H1 (cell line): Measurements from ENCODE around the gene BRD2. TPM values are rescaled to one million over a fixed set of nuclear protein-coding genes. Genes with fewer than 3 reads are reported as not detected.

Source experiments
- CTCF ChIA-PET: fragments of 300-600 bp; sonication (Branson Sonifier 250); formaldehyde crosslinking; loops from one replicate; lab custom pipeline; 2021; ENCODE audit not compliant: partially characterized antibody; lab: Charles Lee
- POLR2A ChIA-PET: fragments of 300-600 bp; sonication (Branson Sonifier 250); formaldehyde crosslinking; loops from one replicate; lab custom pipeline; 2021; ENCODE audit warnings: inconsistent platforms; ENCODE audit not compliant: partially characterized antibody; lab: Charles Lee
- DNase-seq, 2 experiments: peaks; one replicate each; pipeline versions ENCODE4 v3.0.0 to v3.0.0-alpha.2; 2010 to 2022; ENCODE audit warnings: low spot score in 2 of 2, low read depth in 1 of 2, mixed read lengths in 1 of 2
- FAIRE-seq: peaks from 2 replicates; lab custom pipeline; 2011; peaks lifted over from hg19 to GRCh38; lab: Jason Lieb, UNC
- H2AFZ ChIP-seq: 2 replicates; pipeline ENCODE4 v1.8.1; 2012; ENCODE audit warnings: low read length, inconsistent platforms
- H2AK5ac ChIP-seq: 2 replicates; pipeline ENCODE4 v1.6.1; 2013; ENCODE audit warnings: low read depth, low read length
- H2BK120ac ChIP-seq: replicated peaks from 2 replicates; pipeline ENCODE3; 2013; ENCODE audit warnings: low read depth, low read length, inconsistent platforms
- H2BK12ac ChIP-seq: 2 replicates; pipeline ENCODE4 v1.6.1; 2013; ENCODE audit warnings: low read depth, low read length
- H2BK15ac ChIP-seq: 2 replicates; pipeline ENCODE4 v1.6.1; 2013; ENCODE audit warnings: low read length
- H2BK20ac ChIP-seq: 2 replicates; pipeline ENCODE4 v1.6.1; 2013; ENCODE audit warnings: low read length
- H2BK5ac ChIP-seq: 2 replicates; pipeline ENCODE4 v1.6.1; 2013; ENCODE audit warnings: low read depth, low read length
- H3K14ac ChIP-seq: 2 replicates; pipeline ENCODE4 v1.6.1; 2013; ENCODE audit warnings: inconsistent platforms; ENCODE audit not compliant: insufficient read length
- H3K18ac ChIP-seq: 2 replicates; pipeline ENCODE4 v1.6.1; 2013; ENCODE audit warnings: low read length; ENCODE audit errors: extremely low read depth
- H3K23ac ChIP-seq: 2 replicates; pipeline ENCODE4 v1.6.1; 2013; ENCODE audit warnings: inconsistent platforms; ENCODE audit not compliant: insufficient read length
- H3K23me2 ChIP-seq: 2 replicates; pipeline ENCODE4 v1.6.1; 2013; ENCODE audit warnings: low read depth, low read length
- H3K27ac ChIP-seq: 2 replicates; pipeline ENCODE4 v1.6.1; 2011; ENCODE audit warnings: low read depth, low read length, inconsistent platforms
- H3K27me3 ChIP-seq, 4 experiments: replicated peaks in 1 of 4; 1 replicate in 1 of 4; 2 replicates in 3 of 4; pipeline versions ENCODE4 v1.6.1 to v1.8.1; 2011 to 2013; ENCODE audit warnings: low read length in 3 of 4, mild to moderate bottlenecking in 3 of 4, inconsistent platforms in 2 of 4, mixed read lengths in 2 of 4, moderate library complexity in 1 of 4; ENCODE audit not compliant: control insufficient read depth in 3 of 4, insufficient read depth in 3 of 4; ENCODE audit errors: extremely low read depth in 1 of 4
- H3K36me3 ChIP-seq, 4 experiments: 2 replicates each; pipeline versions ENCODE4 v1.6.1 to v1.8.1; 2011 to 2013; ENCODE audit warnings: mild to moderate bottlenecking in 4 of 4, low read length in 3 of 4, moderate library complexity in 2 of 4, control low read depth in 1 of 4, inconsistent platforms in 1 of 4; ENCODE audit not compliant: insufficient read depth in 4 of 4, control insufficient read depth in 2 of 4
- H3K4ac ChIP-seq: replicated peaks from 2 replicates; pipeline ENCODE3; 2013; ENCODE audit warnings: low read length, low read depth, mixed read lengths, inconsistent platforms; ENCODE audit not compliant: insufficient read length
- H3K4me1 ChIP-seq, 4 experiments: replicated peaks in 1 of 4; 1 replicate in 1 of 4; 2 replicates in 3 of 4; pipeline versions ENCODE4 v1.6.1 to v1.8.1; 2011 to 2013; ENCODE audit warnings: low read length in 3 of 4, inconsistent platforms in 2 of 4, mixed read lengths in 1 of 4; ENCODE audit not compliant: insufficient read depth in 4 of 4, control insufficient read depth in 3 of 4
- H3K4me2 ChIP-seq, 2 experiments: 2 replicates each; pipeline versions ENCODE4 v1.6.1 to v1.8.1; 2011 to 2013; ENCODE audit warnings: low read depth in 2 of 2, low read length in 2 of 2, control low read depth in 1 of 2, inconsistent platforms in 1 of 2, mild to moderate bottlenecking in 1 of 2; ENCODE audit not compliant: insufficient read depth in 1 of 2
- H3K4me3 ChIP-seq, 4 experiments: fragments of 200-600, 300-600 bp in 1 of 4; sonication (generic), shearing (Covaris generic), sonication (Bioruptor Twin) in 1 of 4; 2 replicates each; pipeline versions ENCODE4 v1.5.1 to v1.8.1; 2011 to 2016; ENCODE audit warnings: low read length in 4 of 4, low read depth in 3 of 4, control low read depth in 2 of 4, inconsistent platforms in 2 of 4, mild to moderate bottlenecking in 2 of 4, mixed read lengths in 1 of 4, moderate library complexity in 1 of 4; ENCODE audit not compliant: insufficient read depth in 2 of 4; ENCODE audit errors: extremely low read depth in 1 of 4
- H3K56ac ChIP-seq: replicated peaks from 2 replicates; pipeline ENCODE3; 2013; ENCODE audit warnings: low read depth, mild to moderate bottlenecking, mixed read lengths, low read length, inconsistent platforms; ENCODE audit not compliant: insufficient read length
- H3K79me1 ChIP-seq: 2 replicates; pipeline ENCODE4 v1.6.1; 2013; ENCODE audit warnings: low read depth, low read length, control low read depth
- H3K79me2 ChIP-seq, 2 experiments: 2 replicates each; pipeline versions ENCODE4 v1.6.1 to v1.8.1; 2012 to 2013; ENCODE audit warnings: low read length in 2 of 2, mild to moderate bottlenecking in 2 of 2, inconsistent platforms in 1 of 2; ENCODE audit not compliant: insufficient read depth in 2 of 2, control insufficient read depth in 1 of 2
- H3K9ac ChIP-seq, 4 experiments: replicated peaks in 1 of 4; 1 replicate in 1 of 4; 2 replicates in 3 of 4; pipeline versions ENCODE4 v1.6.1 to v1.8.1; 2011 to 2013; ENCODE audit warnings: low read depth in 3 of 4, low read length in 3 of 4, control low read depth in 2 of 4, mild to moderate bottlenecking in 2 of 4, moderate library complexity in 2 of 4, inconsistent platforms in 1 of 4; ENCODE audit errors: extremely low read depth in 1 of 4
- H3K9me3 ChIP-seq, 2 experiments: 2 replicates each; pipeline versions ENCODE4 v1.6.1 to v1.8.1; 2012 to 2013; ENCODE audit warnings: mild to moderate bottlenecking in 2 of 2, moderate library complexity in 2 of 2, control low read depth in 1 of 2, inconsistent platforms in 1 of 2, low read depth in 1 of 2, low read length in 1 of 2, mixed read lengths in 1 of 2; ENCODE audit not compliant: insufficient read depth in 2 of 2
- H4K20me1 ChIP-seq, 2 experiments: replicated peaks in 1 of 2; 2 replicates each; pipeline versions ENCODE3 to v1.8.1; 2011 to 2013; ENCODE audit warnings: inconsistent platforms in 2 of 2, low read length in 2 of 2, mild to moderate bottlenecking in 1 of 2; ENCODE audit not compliant: insufficient read depth in 2 of 2, control insufficient read depth in 1 of 2
- H4K5ac ChIP-seq: 2 replicates; pipeline ENCODE4 v1.6.1; 2013; ENCODE audit warnings: low read length, low read depth, mixed read lengths, inconsistent platforms; ENCODE audit not compliant: insufficient read length
- H4K8ac ChIP-seq: 2 replicates; pipeline ENCODE4 v1.8.0; 2013; ENCODE audit warnings: mild to moderate bottlenecking, moderate library complexity, low read length, inconsistent platforms; ENCODE audit not compliant: insufficient read depth; ENCODE audit errors: extremely low read depth
- H4K91ac ChIP-seq: replicated peaks from 2 replicates; pipeline ENCODE3; 2013; ENCODE audit warnings: low read length, mixed read lengths, inconsistent platforms; ENCODE audit not compliant: insufficient read length
- BACH1 ChIP-seq: IDR thresholded peaks from 2 replicates; pipeline ENCODE4 v1.6.1; 2012; ENCODE audit warnings: low read length, improper control_type of control experiment
- BCL11A ChIP-seq, 2 experiments: IDR thresholded peaks; one replicate each; pipeline ENCODE4 v1.6.1; 2011; ENCODE audit warnings: low read depth in 2 of 2, low read length in 2 of 2, mild to moderate bottlenecking in 2 of 2
- CBX8 ChIP-seq: fragments of 300-800, 300-1000 bp; sonication (generic); IDR thresholded peaks from 2 replicates; pipeline ENCODE4 v1.7.1; 2016; ENCODE audit warnings: low read depth, low read length, borderline replicate concordance
- CTBP2 ChIP-seq: IDR thresholded peaks from 2 replicates; pipeline ENCODE4 v1.7.0; 2011; ENCODE audit warnings: borderline replicate concordance, mild to moderate bottlenecking, moderate library complexity, mixed read lengths, low read length; ENCODE audit not compliant: insufficient read depth, insufficient read length
- RNF2 ChIP-seq: fragments of 200-900, 300-1000 bp; sonication (generic); IDR thresholded peaks from 2 replicates; pipeline ENCODE4 v1.7.1; 2016; ENCODE audit warnings: borderline replicate concordance, low read depth, mild to moderate bottlenecking, antibody characterized with exemption, low read length; ENCODE audit not compliant: poor library complexity, severe bottlenecking; ENCODE audit errors: missing control alignments
- SIRT6 ChIP-seq: IDR thresholded peaks from one replicate; pipeline ENCODE4 v1.7.1; 2012; ENCODE audit warnings: low read length, inconsistent platforms
- SUZ12 ChIP-seq: fragments of 200-600 bp; sonication (generic); IDR thresholded peaks from 2 replicates; pipeline ENCODE4 v1.6.1; 2012; ENCODE audit warnings: mild to moderate bottlenecking, inconsistent platforms, low read length, moderate library complexity, mixed read lengths
- TAF1 ChIP-seq: IDR thresholded peaks from 2 replicates; pipeline ENCODE4 v1.6.1; 2011; ENCODE audit warnings: mild to moderate bottlenecking, low read depth, low read length
- TCF12 ChIP-seq: IDR thresholded peaks from 2 replicates; pipeline ENCODE4 v1.6.1; 2011; ENCODE audit warnings: low read depth, mild to moderate bottlenecking, low read length
- ZNF274 ChIP-seq: IDR thresholded peaks from 2 replicates; pipeline ENCODE4 v1.7.0; 2012; ENCODE audit warnings: low read length, borderline replicate concordance; ENCODE audit errors: extremely low read depth
- WGBS, 2 experiments: shearing (Covaris generic) in 1 of 2; methylation state at CpG; one replicate each; pipeline versions ENCODE4 v1.1.6 to v1.1.7; 2013 to 2015; ENCODE audit warnings: low lambda C conversion rate in 2 of 2, mixed read lengths in 2 of 2, inconsistent platforms in 1 of 2, low coverage in 1 of 2, missing lambda C conversion rate in 1 of 2; ENCODE audit not compliant: insufficient replicate concordance in 2 of 2, insufficient coverage in 1 of 2, insufficient read length in 1 of 2; ENCODE audit errors: extremely low coverage in 1 of 2, missing lambda C conversion rate in 1 of 2; 5-methylcytosine and 5-hydroxymethylcytosine counted together
- polyA plus RNA-seq, 7 experiments: library from polyadenylated mRNA; depleted of rRNA in 3 of 7; stranded (reverse) in 5 of 7; unstranded in 2 of 7; fragments of >200 nt in 5 of 7; fragments of 200-250 nt in 2 of 7; gene quantifications; 1 replicate in 5 of 7; 2 replicates in 1 of 7; 4 replicates in 1 of 7; pipeline versions ENCODE4 v1.2.1 to v1.2.3, GENCODE V29; 2011 to 2013; ENCODE audit warnings: missing spikeins in 2 of 7, mixed read lengths in 2 of 7
- total RNA-seq: library from RNA; stranded (reverse); fragmentation: NEBNext Ultra II Directional; extraction: Animal tissue kit (Norgen Biotek cat#: 25700); gene quantifications from 2 replicates; pipeline ENCODE4 v1.2.1, GENCODE V29; 2021

Gene BRD2
- total and polyA plus RNA-seq, 2 of the 8 experiments (the other 6 are each of a cell fraction or from before 2014, with no cell fraction given), result 132 to 185 TPM

DNA sequence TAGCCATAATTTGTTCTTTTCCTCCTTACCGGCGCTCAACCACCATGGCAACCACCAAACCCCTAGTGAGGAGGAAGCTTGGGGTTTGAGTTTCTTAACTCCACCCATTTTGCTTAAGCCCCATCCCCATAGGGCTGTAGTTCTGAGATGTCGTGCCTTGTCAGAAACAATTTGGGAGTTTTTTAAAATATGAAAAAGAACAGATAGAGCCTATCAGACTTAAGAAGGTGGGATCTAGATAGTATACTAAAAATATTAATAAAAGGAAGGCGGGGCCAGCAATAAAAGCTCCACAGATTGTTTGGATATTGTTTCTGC is 5.6 kb downstream of the BRD2 start:
- TF ChIP-seq BACH1 (no peak), RNF2 (no peak), TAF1 (no peak), ZNF274 (no peak), TCF12 (no peak), CBX8 (no peak), BCL11A (IDR thresholded peaks at IDR 0.05; ENCODE audit: low read depth in 2 of 2, low read length in 2 of 2) (no peak), SUZ12 (no peak), SIRT6 (no peak), CTBP2 (no peak)
- peaks cover 0 to 11% (median 6%) of the 10 kb centered on the region in 4 experiments; a peak in 5 of 7 replicates for H3K4me1 ChIP-seq
- peaks cover 55 to 57% of the 10 kb centered on the region in 2 experiments for H4K20me1 ChIP-seq
- H3K23me2 ChIP-seq, result peaks cover 19% of the 10 kb centered on the region
- ChIA-PET CTCF (interaction anchor here (0.9 to 14.6 kb wide), 2 partner anchors 9 to 41 kb away, joined by 3 to 110 read pairs; no protein-coding TSS in a partner anchor), POLR2A (interaction anchor here (0.6 to 33.3 kb wide), 20 partner anchors 6 to 303 kb away, joined by 3 to 1158 read pairs (median 4); partner anchors contain the start of genes B3GALT4, BRD2, HLA-DMA and HLA-DMB)
- no peak overlapping the region for H3K27ac ChIP-seq
- no peak overlapping the region for H2BK15ac ChIP-seq
- peak overlapping the region; percentile 90 to 99 (median 98) for H3K4me3 ChIP-seq
- no peak for FAIRE-seq
- peaks cover 11% of the 10 kb centered on the region for H3K79me1 ChIP-seq
- H4K8ac ChIP-seq, result no peak overlapping the region
- no peak overlapping the region for H2BK120ac ChIP-seq
- H2BK5ac ChIP-seq, result no peak overlapping the region
- H4K91ac ChIP-seq, result no peak overlapping the region
- no peak for DNase-seq
- peak overlapping the region; percentile 75 to 88 for H3K4me2 ChIP-seq
- H3K14ac ChIP-seq, result no peak overlapping the region
- no peak overlapping the region for H3K23ac ChIP-seq
- no peak overlapping the region for H2AK5ac ChIP-seq
- 9% methylated on average over 4 of the region's 4 CpGs; no CpG with 5 or more reads in 1 of the 2 experiments for WGBS, 2 experiments
- H4K5ac ChIP-seq, result no peak overlapping the region
- no peak overlapping the region for H3K56ac ChIP-seq
- no peak overlapping the region for H2AFZ ChIP-seq
- no peak overlapping the region for H2BK12ac ChIP-seq
- no peak overlapping the region for H3K4ac ChIP-seq
- H3K36me3 ChIP-seq, result peaks cover 45 to 70% (median 56%) of the 10 kb centered on the region in 4 experiments
- H3K79me2 ChIP-seq, result peaks cover 44 to 85% of the 10 kb centered on the region in 2 experiments
- no peaks in the 10 kb centered on the region for H3K27me3 ChIP-seq
- no peaks in the 10 kb centered on the region; a peak in 2 of 4 replicates for H3K9me3 ChIP-seq
- H2BK20ac ChIP-seq, result no peak overlapping the region
- peak overlapping the region in 2 of 4 experiments; percentile 93 to 94; a peak in 2 of 7 replicates for H3K9ac ChIP-seq
- H3K18ac ChIP-seq, result no peak overlapping the region
